Femur (tissue), 1 donor: Measurements from ENCODE around the gene GALT.

ENCODE experiments used
- DNase-seq: peaks from one replicate; pipeline ENCODE4 v3.0.0-alpha.2; 2017

Gene GALT

DNA sequence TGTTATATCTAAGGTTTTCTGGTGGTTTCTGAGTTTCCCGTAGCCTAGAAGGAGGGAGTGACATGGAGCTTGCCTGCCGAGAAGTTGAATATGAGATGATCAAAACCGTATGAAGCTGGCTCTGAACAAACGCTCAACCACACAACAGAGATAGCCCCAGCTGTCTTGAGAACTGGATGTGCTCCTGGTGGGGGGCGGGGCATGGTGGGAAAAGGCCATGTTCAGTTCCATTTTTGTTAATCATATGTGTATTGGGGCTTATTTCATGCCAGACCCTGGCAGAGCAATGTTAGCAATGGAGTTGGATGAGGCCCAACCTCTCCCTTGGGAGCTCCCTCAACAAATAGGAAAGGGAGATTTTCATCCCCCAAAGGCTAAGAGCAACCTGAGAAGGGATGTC lies 39.8 kb downstream of the GALT start:
- no peak for DNase-seq

DNA sequence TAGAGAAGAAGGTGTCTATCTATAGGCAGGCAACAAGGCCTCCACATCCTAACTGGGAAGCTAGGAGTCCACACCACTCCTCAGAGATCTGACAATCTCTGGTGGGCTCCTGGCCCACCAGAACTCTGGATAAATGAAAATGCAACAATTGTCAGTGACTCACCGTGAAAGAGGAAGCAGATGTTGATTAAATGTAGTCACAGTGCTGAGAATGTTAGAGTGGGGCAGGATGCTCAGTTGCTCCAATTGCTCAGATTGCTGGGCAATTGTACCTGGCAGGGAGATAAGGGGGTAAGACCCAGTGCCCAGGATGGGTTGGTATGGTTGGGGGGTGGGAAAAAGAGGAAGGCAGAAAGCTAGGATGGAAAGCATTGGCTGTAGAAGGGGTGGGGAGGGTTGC lies 40.3 kb downstream of the GALT start:
- no peak for DNase-seq

DNA sequence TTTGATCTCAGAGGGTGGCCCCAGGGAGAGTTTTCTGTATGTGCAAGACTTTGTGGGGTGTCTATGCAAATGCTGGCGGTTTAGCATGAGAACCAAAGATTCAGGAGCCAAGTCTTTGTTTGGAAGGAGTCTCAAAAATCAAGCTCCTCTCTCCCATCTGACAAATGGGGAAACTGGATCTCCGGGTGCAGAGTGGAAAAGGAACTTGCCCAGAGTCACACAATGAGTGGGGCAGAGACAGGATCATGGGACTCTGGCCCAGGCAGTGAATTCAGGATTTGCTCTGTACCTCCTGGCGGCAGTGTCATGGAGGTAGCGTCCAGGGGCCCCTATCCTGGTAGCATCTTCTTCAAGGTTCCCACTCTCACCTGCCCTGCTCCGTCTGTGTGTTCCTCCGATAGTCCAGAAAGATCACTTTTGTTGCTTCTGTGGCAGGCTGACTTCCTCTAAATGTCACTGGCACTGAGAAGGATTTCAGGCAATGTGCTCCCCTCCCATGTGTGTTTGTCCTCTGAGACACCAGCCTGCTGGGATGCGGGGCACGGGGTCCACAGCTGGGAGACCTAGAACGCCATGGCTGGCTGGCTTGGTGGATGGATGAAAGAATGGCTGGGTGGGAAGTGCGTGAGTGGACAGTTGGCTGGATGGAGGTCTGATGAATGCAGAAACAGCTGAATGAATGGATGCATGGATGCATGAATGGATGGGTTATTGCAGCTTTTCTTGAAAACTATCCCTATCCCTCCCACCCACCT lies 41.0 kb downstream of the GALT start:
- DNase-seq = no peak

DNA sequence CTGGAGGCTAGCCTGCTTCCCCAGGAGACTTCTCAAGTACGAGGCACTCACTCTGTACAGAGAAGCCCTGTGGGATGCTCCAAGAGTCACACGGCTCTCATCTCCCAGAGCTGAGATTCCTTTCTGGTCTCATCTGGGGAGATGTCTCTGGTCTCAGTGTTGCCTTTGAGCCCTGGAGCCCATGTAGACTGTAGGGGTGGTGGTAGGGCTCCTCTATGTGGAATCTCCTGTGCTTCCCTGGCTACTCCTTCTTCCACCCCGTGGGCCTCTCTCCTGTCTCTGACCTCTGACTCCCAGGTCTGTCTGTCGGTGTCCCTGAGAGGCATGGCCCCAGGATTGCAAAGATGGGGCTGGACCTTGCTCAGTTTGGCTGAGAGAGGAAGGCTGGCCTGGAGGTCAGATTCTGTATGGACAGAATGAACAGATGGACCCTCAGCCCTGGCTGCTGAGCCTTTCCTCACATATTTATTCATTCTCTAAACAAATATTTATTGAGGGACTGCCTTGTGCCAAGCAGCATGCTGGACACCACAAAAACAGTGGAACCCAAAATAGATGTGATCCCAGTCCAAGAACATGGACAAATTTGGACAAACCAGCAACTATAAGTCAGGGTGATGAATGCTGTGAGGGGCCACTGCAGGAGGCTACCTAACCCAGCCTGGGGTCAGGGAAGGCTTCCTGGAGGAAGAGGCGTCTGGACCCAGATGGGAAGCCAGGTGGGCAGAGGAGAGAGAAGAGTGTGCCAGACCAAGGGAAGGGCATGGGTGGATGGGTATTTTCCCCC lies 42.0 kb downstream of the GALT start:
- no peak for DNase-seq

DNA sequence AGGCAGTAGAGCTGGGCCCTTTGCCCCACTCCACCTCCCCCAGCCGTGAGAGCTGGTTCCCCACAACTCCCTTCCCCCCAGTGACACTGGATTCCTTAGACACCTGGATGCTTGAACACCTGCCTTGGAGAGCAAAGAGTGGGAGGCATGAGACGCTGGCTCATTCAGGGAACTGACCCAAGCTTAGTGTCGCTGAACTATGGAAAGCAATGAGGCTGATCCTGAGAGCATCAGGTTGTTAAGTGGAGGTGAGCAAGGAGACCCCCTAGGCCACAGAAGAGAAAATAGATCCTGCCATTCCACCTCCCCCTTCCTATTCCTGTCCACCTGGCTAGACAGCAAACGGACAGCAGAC lies 42.6 kb downstream of the GALT start:
- DNase-seq = no peak

DNA sequence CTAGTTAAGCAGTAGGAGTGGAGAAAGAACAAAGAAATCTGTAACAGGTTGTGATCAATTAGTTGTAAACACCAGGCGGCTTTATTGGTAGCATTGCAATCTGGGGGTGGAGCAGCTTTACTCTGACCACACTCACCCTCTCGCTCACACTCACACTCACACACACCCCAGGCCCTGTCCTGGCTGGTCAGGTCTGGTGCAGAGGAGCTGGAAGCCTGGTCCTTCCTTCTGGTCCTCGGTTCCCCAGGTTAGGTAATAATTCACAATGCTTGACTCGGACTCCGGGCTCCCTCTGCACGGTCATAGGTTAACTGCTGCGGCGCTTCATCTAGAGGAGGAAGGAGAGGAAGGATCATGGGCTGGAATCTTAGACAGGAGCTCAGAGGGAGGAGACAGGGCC lies 43.0 kb downstream of the GALT start:
- no peak for DNase-seq

DNA sequence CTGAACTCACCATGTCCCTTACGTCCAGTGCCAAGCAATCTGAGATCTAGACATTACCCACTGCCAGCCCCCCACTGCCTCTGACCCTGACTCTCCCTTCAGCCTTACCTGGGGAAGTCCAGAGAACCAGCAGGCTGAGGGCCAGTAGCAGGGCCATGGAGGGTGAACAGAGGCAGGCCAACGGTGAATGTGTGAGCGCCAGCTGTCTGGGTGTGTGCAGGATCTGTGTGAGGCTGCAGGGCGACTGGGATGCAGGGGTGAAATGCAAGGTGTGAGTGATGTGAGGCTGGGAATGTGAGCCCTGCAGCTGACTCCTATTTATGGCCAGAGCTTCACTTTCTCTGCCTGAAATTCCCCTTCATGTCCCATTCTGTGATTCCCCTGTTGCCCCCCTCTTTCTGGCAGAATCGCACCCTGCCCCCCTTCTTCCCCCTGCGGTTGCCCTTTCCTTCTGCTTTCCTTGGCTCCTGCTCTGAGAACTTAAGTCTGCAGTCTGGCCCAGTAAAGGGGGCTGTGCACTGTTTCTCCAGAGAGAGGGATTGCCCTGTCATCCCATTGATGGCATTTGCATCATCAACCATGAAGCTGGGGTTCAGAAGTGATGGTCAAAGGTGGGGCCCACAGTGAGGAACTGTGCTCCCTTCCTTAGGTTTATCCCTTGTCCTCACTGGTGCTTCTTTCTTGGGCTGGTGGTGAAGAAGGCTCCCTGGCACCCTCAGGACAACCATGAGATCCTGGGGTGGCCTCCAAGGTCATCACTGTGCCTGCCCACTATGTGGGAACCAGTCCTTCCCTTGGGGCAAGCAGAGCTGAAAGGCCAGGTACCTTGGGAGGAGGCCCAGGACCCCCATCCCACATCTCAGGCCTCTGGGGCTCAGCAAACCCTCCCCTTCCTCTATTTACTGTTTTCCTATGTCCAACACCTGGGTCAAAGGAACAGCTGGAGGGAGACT lies 44.8 kb downstream of the GALT start, which contains the start of gene CCL19:
Gene CCL19, minus strand, starts transcription at position 294 of the 953 bp plus-strand sequence. Its CDS starts 137 bp downstream, at position 157.
- no peak for DNase-seq

DNA sequence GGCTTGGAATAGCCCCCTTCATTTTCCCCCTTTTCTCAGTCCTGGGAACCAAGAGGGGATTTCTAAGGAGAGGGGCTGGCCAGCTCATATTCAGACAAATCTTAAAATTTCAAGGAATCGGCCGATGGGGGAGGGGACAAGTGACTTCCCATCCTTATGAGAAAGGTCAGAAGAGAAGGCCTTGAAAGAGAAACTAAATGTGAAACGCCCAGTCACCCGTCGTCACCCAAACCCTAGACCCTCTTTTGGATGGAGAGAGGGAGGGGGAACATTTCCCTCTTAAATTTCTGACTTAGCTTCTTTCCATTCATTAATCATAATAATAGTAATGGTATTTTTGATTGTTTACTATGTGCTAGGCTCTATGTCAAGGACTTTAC lies 45.5 kb downstream of the GALT start:
- no peak for DNase-seq

DNA sequence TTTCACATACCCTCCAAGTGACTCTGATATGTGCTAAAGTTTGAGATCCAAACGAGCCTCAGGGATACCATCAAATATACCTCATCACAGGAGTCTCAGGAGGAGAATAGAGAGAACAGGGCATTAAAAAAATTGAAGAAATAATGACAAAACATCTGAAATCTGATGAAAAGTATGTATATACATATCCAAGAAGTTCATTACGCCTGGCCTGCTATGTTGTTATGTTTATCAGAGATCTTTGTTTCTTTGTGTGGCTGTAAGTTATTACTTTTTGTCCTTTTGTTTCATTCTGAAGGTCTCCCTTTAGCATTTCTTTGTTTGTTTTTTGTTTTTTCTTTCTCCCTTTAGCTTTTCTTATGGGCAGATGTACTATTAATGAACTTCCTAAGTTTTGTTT lies 47.1 kb downstream of the GALT start:
- no peak for DNase-seq

DNA sequence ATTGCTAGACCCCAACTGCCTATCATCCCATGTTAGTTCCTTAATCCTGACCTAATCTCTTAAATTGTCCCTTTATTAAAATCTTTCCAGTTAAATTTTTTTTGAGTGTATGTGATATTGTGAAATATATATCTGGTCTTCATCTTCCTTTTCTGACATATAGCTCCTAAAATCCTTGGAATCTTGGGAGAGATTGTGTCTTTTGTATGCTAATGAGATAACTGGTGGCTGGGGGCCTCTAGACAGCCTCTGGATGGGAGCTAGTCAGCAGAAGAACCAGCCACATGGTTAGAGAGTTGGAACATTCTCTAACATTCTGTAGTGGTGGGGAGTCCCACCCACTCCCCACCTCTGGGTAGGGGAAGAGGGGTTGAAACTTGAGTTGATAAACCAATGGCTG lies 48.3 kb downstream of the GALT start:
- DNase-seq = no peak
